ENCODE measurements around the gene ADCY3. TPM values are rescaled to one million over a fixed set of nuclear protein-coding genes. Genes with fewer than 3 reads are reported as not detected.

The ADCY3 gene
- total and polyA plus RNA-seq, 2 of the 4 experiments (the other 2 are of a cell fraction): 17.4 to 46.1 TPM

DNA sequence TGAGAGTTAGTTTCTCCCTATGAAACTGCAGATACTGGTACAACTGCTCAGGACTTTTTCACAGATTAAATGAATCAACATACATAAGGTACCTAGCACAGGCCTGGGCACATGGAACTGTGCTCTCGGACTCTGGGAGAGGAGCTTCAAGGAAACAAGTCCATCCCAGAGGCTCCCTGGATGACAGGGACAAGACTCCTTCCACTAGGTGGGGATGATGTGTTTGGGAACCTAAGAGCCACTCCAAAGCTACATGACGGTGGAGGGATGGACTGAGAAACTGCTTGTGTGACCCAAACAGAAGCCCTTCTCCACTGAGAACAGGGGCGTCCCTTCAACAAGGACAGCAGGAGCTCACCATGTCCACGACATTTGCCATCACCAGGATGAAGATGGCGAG lies 89.7 kb downstream of the ADCY3 start:
- no peak overlapping the region for H4K5ac ChIP-seq (ENCODE audit: low read depth, low read length)
- H2BK20ac ChIP-seq (ENCODE audit: low read depth, low read length): no peak overlapping the region
- 0 out of 2 replicates have a peak, but pooled peaks cover 3% of the 10 kb centered on the region for H3K9me1 ChIP-seq (ENCODE audit: insufficient read depth, low read length)
- H4K91ac ChIP-seq (ENCODE audit: insufficient read depth, low read depth, low read length): no peak overlapping the region
- intact Hi-C loops (cut with micrococcal nuclease): loop anchor here (10.0 kb wide), 2 partner anchors 294 to 364 kb away; no protein-coding TSS in a partner anchor
- DNase-seq: peak; percentile 50
- CTCF ChIA-PET: interaction anchor here (0.6 to 1.0 kb wide), 3 partner anchors 16 to 420 kb away, joined by 3 read pairs; no protein-coding TSS in a partner anchor
- no TSS peak for BruUV-seq (replicated peaks)
- no peak overlapping the region for H3K56ac ChIP-seq (ENCODE audit: extremely low read depth, insufficient read depth, low read length)
- no peaks in the 10 kb centered on the region for H3K9me3 ChIP-seq (ENCODE audit: control insufficient read depth, insufficient read depth, low read length)
- POLR2A ChIA-PET (ENCODE audit: unreplicated experiment): no interaction called here
- no peak overlapping the region for H3K18ac ChIP-seq (ENCODE audit: low read depth, low read length)
- no peak overlapping the region for H2AK5ac ChIP-seq (ENCODE audit: low read depth, low read length)
- in situ Hi-C loops (cut with MboI; ENCODE audit: low sequenced_read_pairs): no loop called here
- ATAC-seq (ENCODE audit: low read depth): 0 out of 2 replicates have a peak, but pooled peaks have one; percentile 24
- H3K27me3 ChIP-seq (ENCODE audit: control insufficient read depth, insufficient read depth, low read length): no peaks in the 10 kb centered on the region
- H3K14ac ChIP-seq (replicated peaks; ENCODE audit: low read depth, low read length): no peak overlapping the region
- no peaks in the 10 kb centered on the region for H3K4me1 ChIP-seq (ENCODE audit: control insufficient read depth, insufficient read depth, low read length)
- H4K8ac ChIP-seq (ENCODE audit: low read depth in 2 of 2, low read length in 2 of 2): no peak overlapping the region
- dilution Hi-C loops (cut with HindIII; ENCODE audit: low sequenced_read_pairs, unreplicated experiment): no loop called here
- no peak overlapping the region for H3K4me2 ChIP-seq (ENCODE audit: low read depth, low read length)
- H3K36me3 ChIP-seq (ENCODE audit: control insufficient read depth, insufficient read depth, low read length): peaks cover 15% of the 10 kb centered on the region
- H2AFZ ChIP-seq (replicated peaks; ENCODE audit: low read length, poor library complexity): peak overlapping the region; percentile 14
- no peak overlapping the region for H2AK9ac ChIP-seq (replicated peaks; ENCODE audit: low read depth, low read length, poor library complexity)
- no peak overlapping the region for H3K9ac ChIP-seq (ENCODE audit: low read depth, low read length)
- 100% methylated on average over 3 of the region's 5 CpGs; no CpG with 5 or more reads in 1 of the 2 experiments for WGBS, 2 experiments (ENCODE audit: extremely low coverage in 2 of 2, insufficient read length in 1 of 2)
- H3K23ac ChIP-seq (ENCODE audit: low read depth, low read length): no peak overlapping the region
- no peak overlapping the region for H2BK5ac ChIP-seq (ENCODE audit: low read depth, low read length, poor library complexity, severe bottlenecking)
- no peak overlapping the region for H3K4ac ChIP-seq (ENCODE audit: low read depth, low read length)
- 0 out of 2 replicates have a peak, but pooled peaks cover 4% of the 10 kb centered on the region for H4K20me1 ChIP-seq (ENCODE audit: insufficient read depth, low read length)
- H3K27ac ChIP-seq (ENCODE audit: insufficient read depth, low read length): no peak overlapping the region
- H3K4me3 ChIP-seq (ENCODE audit: insufficient read depth, low read depth, low read length): no peak overlapping the region
- no peak overlapping the region for H2BK15ac ChIP-seq (ENCODE audit: low read depth, low read length)
- no peaks in the 10 kb centered on the region; a peak in 1 of 4 replicates for H3K79me1 ChIP-seq (ENCODE audit: low read depth in 1 of 2, low read length in 2 of 2)
- H2BK120ac ChIP-seq (ENCODE audit: low read depth, low read length): no peak overlapping the region
- TF ChIP-seq ELK1 (IDR thresholded peaks at IDR 0.05; ENCODE audit: borderline replicate concordance, low read depth, low read length) (no peak), NFE2L2 (IDR thresholded peaks at IDR 0.05; ENCODE audit: low read depth, low read length) (no peak), POLR2A (IDR thresholded peaks at IDR 0.05; ENCODE audit: low read depth, low read length) (no peak), CHD1 (IDR thresholded peaks at IDR 0.05; ENCODE audit: low read depth, low read length) (no peak), MAZ (IDR thresholded peaks at IDR 0.05; ENCODE audit: borderline replicate concordance, low read depth, low read length) (no peak), CTCF (conservative IDR thresholded peaks at IDR 0.05; ENCODE audit: low read depth, low read length) (peak; percentile 38), SMC3 (IDR thresholded peaks at IDR 0.05; ENCODE audit: low read depth, low read length) (0 out of 2 replicates have a peak, but pooled peaks have one; percentile 13), BHLHE40 (IDR thresholded peaks at IDR 0.05; ENCODE audit: low read depth, low read length) (no peak), RAD21 (IDR thresholded peaks at IDR 0.05; ENCODE audit: low read length) (peak; percentile 41)
- TF ChIP-seq, protein P1, sequence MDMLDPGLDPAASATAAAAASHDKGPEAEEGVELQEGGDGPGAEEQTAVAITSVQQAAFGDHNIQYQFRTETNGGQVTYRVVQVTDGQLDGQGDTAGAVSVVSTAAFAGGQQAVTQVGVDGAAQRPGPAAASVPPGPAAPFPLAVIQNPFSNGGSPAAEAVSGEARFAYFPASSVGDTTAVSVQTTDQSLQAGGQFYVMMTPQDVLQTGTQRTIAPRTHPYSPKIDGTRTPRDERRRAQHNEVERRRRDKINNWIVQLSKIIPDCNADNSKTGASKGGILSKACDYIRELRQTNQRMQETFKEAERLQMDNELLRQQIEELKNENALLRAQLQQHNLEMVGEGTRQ (IDR thresholded peaks at IDR 0.05; ENCODE audit: low read depth, low read length): no peak

Measured in IMR-90 (cell line).